Nephron (organoid): ENCODE measurements around the gene CALML5.
A peak's percentile ranks its signal among the peaks of the same experiment; 100 is the strongest.

Experiments
- H3K27ac Mint-ChIP-seq, 3 experiments: 2 replicates each; pipeline ENCODE4 v1.8.0; 2020; ENCODE audit warnings: mixed read lengths in 3 of 3, mild to moderate bottlenecking in 2 of 3, moderate library complexity in 1 of 3
- H3K27me3 Mint-ChIP-seq: 2 replicates; pipeline ENCODE4 v1.8.0; 2021; ENCODE audit warnings: low read depth, mild to moderate bottlenecking, moderate library complexity, mixed read lengths
- H3K36me3 Mint-ChIP-seq: 2 replicates; pipeline ENCODE4 v1.8.0; 2020; ENCODE audit warnings: low read depth, mixed read lengths
- H3K4me1 Mint-ChIP-seq: 2 replicates; pipeline ENCODE4 v1.8.0; 2020; ENCODE audit warnings: mixed read lengths
- H3K4me3 Mint-ChIP-seq, 3 experiments: 2 replicates each; pipeline ENCODE4 v1.8.0; 2020; ENCODE audit warnings: mild to moderate bottlenecking in 3 of 3, mixed read lengths in 3 of 3, moderate library complexity in 2 of 3
- H3K9me3 Mint-ChIP-seq: 2 replicates; pipeline ENCODE4 v1.8.0; 2020; ENCODE audit warnings: mixed read lengths
- TF ChIP-seq, protein P1 (sequence below), 3 experiments: fragments of 200-600 bp; sonication (generic); IDR thresholded peaks; one replicate each; pipeline ENCODE4 v1.5.0; 2021; ENCODE audit warnings: antibody characterized with exemption in 3 of 3; ENCODE audit not compliant: unreplicated experiment in 3 of 3

CALML5 gene

DNA sequence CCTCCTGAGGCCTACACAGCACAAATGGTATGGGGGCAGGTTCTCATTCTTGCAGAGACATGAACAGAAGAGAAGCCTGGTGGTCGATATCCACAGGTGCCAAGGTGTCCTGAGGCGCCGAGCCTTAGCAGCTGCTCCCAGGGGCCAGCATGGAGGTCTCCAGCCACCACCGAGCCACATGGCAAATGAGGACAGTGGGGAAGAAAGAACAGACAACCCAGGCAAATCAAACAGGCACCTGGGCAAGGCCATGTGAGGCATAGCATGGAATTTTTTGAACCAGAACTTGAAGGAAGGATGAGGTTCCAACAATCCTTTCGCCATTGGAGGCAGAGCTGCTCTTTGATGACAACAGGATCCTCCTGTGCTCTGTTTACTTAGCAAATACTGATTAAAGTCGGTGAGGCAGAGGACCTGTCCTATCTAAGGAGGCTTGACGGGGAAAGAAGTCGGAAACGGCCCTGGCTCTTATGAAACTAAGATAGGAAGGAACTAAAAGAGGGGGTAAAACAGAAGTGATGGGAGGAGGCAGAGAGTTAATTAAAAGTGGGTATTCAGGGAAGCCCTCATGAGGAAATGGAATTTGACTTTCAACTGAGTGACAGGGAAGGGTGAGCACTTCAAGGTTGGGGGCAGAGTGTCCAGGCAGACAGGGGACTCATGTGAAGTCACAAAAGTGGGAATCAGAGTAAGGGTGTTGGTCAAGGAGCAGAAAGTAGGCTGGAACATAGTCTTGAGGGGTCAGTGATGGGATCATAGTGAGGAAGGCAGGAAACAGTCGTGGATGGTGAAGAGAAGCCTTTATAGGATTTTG, 16.8 kb upstream of the CALML5 start:
- Mint-ChIP-seq H3K36me3 (no peaks in the 10 kb centered on the region), H3K4me3 (no peak overlapping the region), H3K4me1 (peaks cover 39% of the 10 kb centered on the region), H3K9me3 (peaks cover 4% of the 10 kb centered on the region), H3K27me3 (peaks cover 7% of the 10 kb centered on the region), H3K27ac (peak overlapping the region; percentile 20 to 88 (median 76))
- TF ChIP-seq, protein P1, sequence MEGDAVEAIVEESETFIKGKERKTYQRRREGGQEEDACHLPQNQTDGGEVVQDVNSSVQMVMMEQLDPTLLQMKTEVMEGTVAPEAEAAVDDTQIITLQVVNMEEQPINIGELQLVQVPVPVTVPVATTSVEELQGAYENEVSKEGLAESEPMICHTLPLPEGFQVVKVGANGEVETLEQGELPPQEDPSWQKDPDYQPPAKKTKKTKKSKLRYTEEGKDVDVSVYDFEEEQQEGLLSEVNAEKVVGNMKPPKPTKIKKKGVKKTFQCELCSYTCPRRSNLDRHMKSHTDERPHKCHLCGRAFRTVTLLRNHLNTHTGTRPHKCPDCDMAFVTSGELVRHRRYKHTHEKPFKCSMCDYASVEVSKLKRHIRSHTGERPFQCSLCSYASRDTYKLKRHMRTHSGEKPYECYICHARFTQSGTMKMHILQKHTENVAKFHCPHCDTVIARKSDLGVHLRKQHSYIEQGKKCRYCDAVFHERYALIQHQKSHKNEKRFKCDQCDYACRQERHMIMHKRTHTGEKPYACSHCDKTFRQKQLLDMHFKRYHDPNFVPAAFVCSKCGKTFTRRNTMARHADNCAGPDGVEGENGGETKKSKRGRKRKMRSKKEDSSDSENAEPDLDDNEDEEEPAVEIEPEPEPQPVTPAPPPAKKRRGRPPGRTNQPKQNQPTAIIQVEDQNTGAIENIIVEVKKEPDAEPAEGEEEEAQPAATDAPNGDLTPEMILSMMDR (IDR thresholded peaks at IDR 0.05; ENCODE audit: unreplicated experiment in 3 of 3), result no peak

DNA sequence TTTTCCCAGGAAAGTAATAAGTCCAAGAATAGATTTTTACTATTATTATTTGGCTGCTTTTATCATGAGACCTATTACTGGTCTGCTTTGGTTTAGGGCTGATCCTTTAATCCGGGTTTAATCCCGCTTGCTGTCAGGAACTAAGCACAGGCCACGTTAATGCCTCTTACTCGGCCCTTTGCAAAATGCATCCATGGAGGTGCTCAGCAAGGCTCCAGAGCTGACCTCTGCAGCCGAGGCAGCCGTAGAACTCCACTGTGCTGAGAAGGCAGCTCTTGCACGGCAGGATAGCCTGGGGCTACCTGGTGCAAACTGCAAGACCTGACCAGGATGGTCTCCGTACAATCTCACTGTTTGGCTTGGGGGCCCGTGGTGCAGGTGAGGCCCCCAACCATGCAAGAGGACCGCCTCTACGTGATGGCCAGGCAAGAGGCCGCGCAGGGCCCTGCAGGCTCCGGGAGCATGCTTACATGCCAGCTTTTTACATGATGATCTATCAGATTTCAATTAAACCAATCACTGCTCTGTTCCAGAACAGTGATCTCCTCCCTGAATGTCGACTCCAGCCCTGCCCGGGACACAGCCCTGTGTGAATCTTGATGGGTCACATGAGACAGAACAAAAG, 15.0 kb upstream of the CALML5 start:
- Mint-ChIP-seq H3K36me3 (no peaks in the 10 kb centered on the region), H3K27ac (peak overlapping the region; percentile 1 to 80 (median 67)), H3K4me1 (peaks cover 47% of the 10 kb centered on the region), H3K9me3 (peaks cover 4% of the 10 kb centered on the region), H3K27me3 (peaks cover 4% of the 10 kb centered on the region), H3K4me3 (no peak overlapping the region)
- TF ChIP-seq, protein P1 (IDR thresholded peaks at IDR 0.05; ENCODE audit: unreplicated experiment in 3 of 3), result no peak

DNA sequence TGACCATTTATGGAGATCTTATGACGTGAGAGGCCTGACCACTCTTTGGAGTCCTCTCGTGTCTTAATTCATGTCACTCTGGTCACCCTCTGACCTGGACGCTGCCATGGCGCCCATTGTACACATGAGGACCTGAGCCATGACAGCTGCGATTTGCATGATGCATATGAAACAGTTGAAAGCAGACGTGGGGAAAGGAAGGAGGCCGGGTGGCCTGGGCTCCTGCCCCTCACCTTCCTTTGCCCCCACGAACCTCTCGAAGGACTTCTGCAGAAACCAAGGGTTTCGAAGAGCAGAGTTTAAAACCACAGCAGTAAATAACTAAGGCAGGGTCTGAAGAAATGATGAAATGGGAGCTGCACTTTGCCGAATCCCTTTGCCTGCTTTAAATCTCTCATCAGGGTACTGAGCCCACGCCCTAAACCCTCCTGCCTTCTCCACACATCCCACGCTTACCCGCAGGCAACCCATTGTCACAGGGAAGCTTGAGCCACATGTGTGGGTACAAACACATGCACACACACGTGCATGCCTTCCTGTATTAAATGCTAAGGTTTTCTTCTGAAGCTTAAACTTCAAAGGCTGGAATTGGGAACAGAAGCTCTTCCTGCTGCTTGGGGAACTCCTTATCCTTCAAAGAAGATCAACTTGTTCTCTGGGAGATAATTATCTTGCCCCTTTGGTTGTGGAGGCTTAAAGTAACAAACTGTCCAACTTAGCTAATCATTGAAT, 13.7 kb upstream of the CALML5 start:
- peaks cover under 1% of the 10 kb centered on the region for H3K9me3 Mint-ChIP-seq
- H3K27me3 Mint-ChIP-seq, result peaks cover 9% of the 10 kb centered on the region
- H3K27ac Mint-ChIP-seq, result peak overlapping the region; percentile 15 to 76 (median 55)
- no peaks in the 10 kb centered on the region for H3K36me3 Mint-ChIP-seq
- TF ChIP-seq, protein P1 (IDR thresholded peaks at IDR 0.05; ENCODE audit: unreplicated experiment in 3 of 3), result no peak
- H3K4me1 Mint-ChIP-seq, result peaks cover 48% of the 10 kb centered on the region
- peak overlapping the region in 1 of 3 experiments; percentile 17 for H3K4me3 Mint-ChIP-seq

DNA sequence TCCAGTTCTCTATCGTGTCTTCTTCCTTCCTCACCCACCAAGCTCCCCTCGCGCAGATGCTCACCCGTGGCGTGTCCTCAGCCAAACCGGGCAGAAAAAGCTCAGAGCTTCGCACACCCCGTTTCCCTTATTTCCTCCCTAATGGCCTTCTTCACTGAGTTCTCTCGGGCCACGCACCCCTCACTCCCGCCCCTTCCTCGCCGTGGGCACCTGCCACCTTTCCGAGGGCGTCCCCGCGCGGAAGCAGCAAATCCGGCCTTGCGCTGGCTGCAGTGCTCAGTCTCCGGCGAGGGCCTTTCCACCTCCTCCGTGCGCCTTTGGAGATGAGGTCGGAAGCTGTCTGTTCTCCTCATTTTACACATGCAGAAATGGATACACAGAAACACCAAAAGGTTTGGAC, 13.0 kb upstream of the CALML5 start:
- no peak overlapping the region for H3K4me3 Mint-ChIP-seq

DNA sequence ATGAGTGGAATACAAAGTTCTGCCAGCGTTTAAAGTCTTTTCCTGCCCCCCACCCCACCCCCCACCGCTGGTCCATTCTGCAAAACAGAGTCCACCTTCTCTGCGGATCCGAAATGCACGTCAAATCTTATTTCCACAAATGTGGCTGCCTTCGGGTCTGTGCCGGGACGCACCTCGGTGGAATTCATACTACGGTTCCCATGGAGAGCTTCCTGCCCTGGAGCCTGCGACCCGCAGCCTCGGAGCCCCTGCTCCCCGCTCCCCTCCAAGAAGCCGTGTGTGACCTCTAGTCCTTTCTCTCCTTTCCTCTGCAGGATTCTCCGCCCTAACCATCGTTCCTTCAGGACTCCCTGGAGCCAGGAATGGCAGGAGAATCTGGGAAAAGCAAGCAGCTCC, 12.5 kb upstream of the CALML5 start:
- no peaks in the 10 kb centered on the region for H3K9me3 Mint-ChIP-seq
- H3K27ac Mint-ChIP-seq, result peak overlapping the region in 1 of 3 experiments; percentile 21
- peaks cover 39% of the 10 kb centered on the region for H3K4me1 Mint-ChIP-seq
- H3K4me3 Mint-ChIP-seq, result no peak overlapping the region
- no peaks in the 10 kb centered on the region for H3K36me3 Mint-ChIP-seq
- H3K27me3 Mint-ChIP-seq, result peaks cover 9% of the 10 kb centered on the region
- TF ChIP-seq, protein P1 (IDR thresholded peaks at IDR 0.05; ENCODE audit: unreplicated experiment in 3 of 3), result no peak

More for the DNA sequence above, 13.0 kb upstream of the CALML5 start:
- peaks cover 9% of the 10 kb centered on the region for H3K27me3 Mint-ChIP-seq
- no peaks in the 10 kb centered on the region for H3K9me3 Mint-ChIP-seq
- TF ChIP-seq, protein P1 (IDR thresholded peaks at IDR 0.05; ENCODE audit: unreplicated experiment in 3 of 3), result no peak
- no peaks in the 10 kb centered on the region for H3K36me3 Mint-ChIP-seq
- peaks cover 43% of the 10 kb centered on the region for H3K4me1 Mint-ChIP-seq
- peak overlapping the region in 2 of 3 experiments; percentile 14 to 21 for H3K27ac Mint-ChIP-seq
